DND-41 (cell line): Measurements from ENCODE around the gene MKNK1.

Experiments
- EZH2 ChIP-seq: IDR thresholded peaks from 3 replicates; pipeline ENCODE4 v1.6.1; 2012; ENCODE audit warnings: borderline replicate concordance, low read depth, mild to moderate bottlenecking, moderate library complexity, low read length, inconsistent platforms; ENCODE audit not compliant: severe bottlenecking
- TF ChIP-seq, protein P1 (sequence below): IDR thresholded peaks from 2 replicates; pipeline ENCODE4 v1.5.1; 2012; ENCODE audit warnings: borderline replicate concordance, low read length, moderate library complexity, mild to moderate bottlenecking; ENCODE audit not compliant: poor library complexity, severe bottlenecking; ENCODE audit errors: extremely low read depth

DNA sequence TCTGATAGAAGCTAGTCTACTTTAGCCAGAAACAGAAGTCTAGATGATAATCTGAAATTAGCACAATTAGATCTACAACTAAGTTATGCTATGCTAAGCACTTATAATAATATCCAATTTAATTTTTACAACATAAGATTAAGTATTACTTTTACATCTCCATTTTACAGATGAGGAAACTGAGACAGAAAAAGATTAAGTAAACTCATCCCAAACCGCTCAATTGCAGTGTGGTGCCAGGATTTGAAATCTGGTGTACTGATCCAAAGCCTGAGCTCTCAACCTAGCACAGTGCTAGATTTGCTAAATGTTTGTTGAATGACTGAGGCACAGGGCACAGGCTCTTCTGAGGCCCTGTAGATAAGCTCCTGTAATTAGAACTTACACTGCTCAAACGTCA is 66.4 kb downstream of the MKNK1 start:
- TF ChIP-seq, protein P1, sequence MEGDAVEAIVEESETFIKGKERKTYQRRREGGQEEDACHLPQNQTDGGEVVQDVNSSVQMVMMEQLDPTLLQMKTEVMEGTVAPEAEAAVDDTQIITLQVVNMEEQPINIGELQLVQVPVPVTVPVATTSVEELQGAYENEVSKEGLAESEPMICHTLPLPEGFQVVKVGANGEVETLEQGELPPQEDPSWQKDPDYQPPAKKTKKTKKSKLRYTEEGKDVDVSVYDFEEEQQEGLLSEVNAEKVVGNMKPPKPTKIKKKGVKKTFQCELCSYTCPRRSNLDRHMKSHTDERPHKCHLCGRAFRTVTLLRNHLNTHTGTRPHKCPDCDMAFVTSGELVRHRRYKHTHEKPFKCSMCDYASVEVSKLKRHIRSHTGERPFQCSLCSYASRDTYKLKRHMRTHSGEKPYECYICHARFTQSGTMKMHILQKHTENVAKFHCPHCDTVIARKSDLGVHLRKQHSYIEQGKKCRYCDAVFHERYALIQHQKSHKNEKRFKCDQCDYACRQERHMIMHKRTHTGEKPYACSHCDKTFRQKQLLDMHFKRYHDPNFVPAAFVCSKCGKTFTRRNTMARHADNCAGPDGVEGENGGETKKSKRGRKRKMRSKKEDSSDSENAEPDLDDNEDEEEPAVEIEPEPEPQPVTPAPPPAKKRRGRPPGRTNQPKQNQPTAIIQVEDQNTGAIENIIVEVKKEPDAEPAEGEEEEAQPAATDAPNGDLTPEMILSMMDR: no peak
- no peak for TF ChIP-seq EZH2
